HepG2 (cell line): ENCODE data around the gene IL16. TPM values are rescaled to one million over a fixed set of nuclear protein-coding genes. Genes with fewer than 3 reads are reported as not detected.

Source experiments
- ATAC-seq: fragments of 200-7000 bp; cut with Tn5 transposase; 3 replicates; pipeline ENCODE4 v1.9.1; 2020; ENCODE audit warnings: mild to moderate bottlenecking, moderate library complexity
- BruUV-seq: library from RNA; stranded (reverse); fragments of 400-500 nt; replicated peaks from 2 replicates; lab custom pipeline; 2021; lab: Mats Ljungman, UMichigan
- CTCF ChIA-PET: fragments of 300-600 bp; formaldehyde crosslinking; extraction: SDS; loops from one replicate; lab custom pipeline; 2021; ENCODE audit warnings: low total read pairs, inconsistent platforms, low intra/inter-chr PET ratio; lab: Yijun Ruan, JAX
- POLR2A ChIA-PET: fragments of 350-600 bp; sonication (Branson Sonifier 250); formaldehyde crosslinking; loops from one replicate; lab custom pipeline; 2020; ENCODE audit warnings: antibody characterized with exemption, inconsistent platforms; lab: Yijun Ruan, JAX
- DNase-seq: peaks from one replicate; pipeline ENCODE4 v3.0.0-alpha.2; 2015; ENCODE audit warnings: low spot score
- FAIRE-seq: peaks from 3 replicates; lab custom pipeline; 2011; peaks lifted over from hg19 to GRCh38; lab: Jason Lieb, UNC
- H2AFZ ChIP-seq: one replicate; pipeline ENCODE4 v1.6.1; 2011; ENCODE audit warnings: low read length, inconsistent platforms
- H3K27ac ChIP-seq: fragments of 300-600 bp; 3 replicates; pipeline ENCODE4 v1.8.0; 2011; ENCODE audit warnings: mixed run types, mild to moderate bottlenecking, mixed read lengths, low read length, inconsistent platforms; ENCODE audit not compliant: insufficient read depth; ENCODE audit errors: extremely low read length
- H3K27me3 ChIP-seq, 2 experiments: fragments of 200-600 bp in 1 of 2; 2 replicates in 1 of 2; 3 replicates in 1 of 2; pipeline versions ENCODE4 v1.6.0 to v1.8.0; 2011; ENCODE audit warnings: low read length in 2 of 2, mild to moderate bottlenecking in 2 of 2, moderate library complexity in 2 of 2, inconsistent platforms in 1 of 2; ENCODE audit not compliant: insufficient read depth in 2 of 2, control insufficient read depth in 1 of 2
- H3K36me3 ChIP-seq, 2 experiments: fragments of 200-600 bp in 1 of 2; replicated peaks in 1 of 2; 2 replicates in 1 of 2; 3 replicates in 1 of 2; pipeline versions ENCODE4 v1.5.1 to v1.8.0; 2011; ENCODE audit warnings: low read length in 2 of 2, inconsistent platforms in 1 of 2; ENCODE audit not compliant: insufficient read depth in 2 of 2, control insufficient read depth in 1 of 2
- H3K4me1 ChIP-seq: 2 replicates; pipeline ENCODE4 v1.5.1; 2012; ENCODE audit warnings: low read length, inconsistent platforms; ENCODE audit not compliant: insufficient read depth
- H3K4me2 ChIP-seq: 2 replicates; pipeline ENCODE4 v1.6.0; 2011; ENCODE audit warnings: low read depth, low read length, inconsistent platforms
- H3K4me3 ChIP-seq, 3 experiments: fragments of 200-600 bp in 1 of 3; sonication (generic), shearing (Covaris generic) in 1 of 3; replicated peaks in 1 of 3; 2 replicates each; pipeline ENCODE4 v1.5.1; 2011 to 2016; ENCODE audit warnings: low read length in 3 of 3, inconsistent platforms in 2 of 3, low read depth in 2 of 3, mild to moderate bottlenecking in 2 of 3, control low read depth in 1 of 3, mixed read lengths in 1 of 3; ENCODE audit not compliant: insufficient read depth in 1 of 3
- H3K79me2 ChIP-seq: one replicate; pipeline ENCODE4 v1.6.1; 2011; ENCODE audit warnings: low read length, inconsistent platforms; ENCODE audit not compliant: insufficient read depth
- H3K9ac ChIP-seq: 2 replicates; pipeline ENCODE4 v1.6.0; 2011; ENCODE audit warnings: mild to moderate bottlenecking, low read depth, low read length, inconsistent platforms; ENCODE audit not compliant: insufficient read depth
- H3K9me3 ChIP-seq: 2 replicates; pipeline ENCODE4 v1.5.1; 2012; ENCODE audit warnings: mild to moderate bottlenecking, low read length
- H4K20me1 ChIP-seq: 2 replicates; pipeline ENCODE4 v1.6.0; 2011; ENCODE audit warnings: inconsistent platforms, mild to moderate bottlenecking, low read length, moderate library complexity; ENCODE audit not compliant: insufficient read depth
- GABPA ChIP-seq, 2 experiments: IDR thresholded peaks; 2 replicates each; pipeline ENCODE4 v1.6.1; 2011 to 2016; ENCODE audit warnings: low read depth in 2 of 2, low read length in 1 of 2, missing biosample characterization in 1 of 2, missing genetic modification characterization in 1 of 2
- PHF5A ChIP-seq: IDR thresholded peaks from one replicate; pipeline ENCODE4 v1.6.1; 2018; ENCODE audit warnings: low read depth, missing genetic modification reagents; ENCODE audit not compliant: unreplicated experiment
- RAD51 ChIP-seq: fragments of 450-650 bp; IDR thresholded peaks from 2 replicates; pipeline ENCODE4 v1.6.1; 2016; ENCODE audit warnings: borderline replicate concordance
- ZKSCAN8 ChIP-seq: IDR thresholded peaks from 2 replicates; pipeline ENCODE4 v1.6.1; 2016; ENCODE audit warnings: borderline replicate concordance, missing genetic modification reagents, missing compliant biosample characterization
- ZNF432 ChIP-seq: sonication (generic); formaldehyde crosslinking; IDR thresholded peaks from 2 replicates; pipeline ENCODE4 v1.5.0; 2020; ENCODE audit warnings: missing genetic modification reagents, mild to moderate bottlenecking, borderline replicate concordance
- ZNF569 ChIP-seq: sonication (generic); formaldehyde crosslinking; IDR thresholded peaks from 2 replicates; pipeline ENCODE4 v1.5.0; 2020; ENCODE audit warnings: mild to moderate bottlenecking, missing genetic modification reagents, moderate library complexity, borderline replicate concordance
- ZNF766 ChIP-seq: sonication (generic); formaldehyde crosslinking; IDR thresholded peaks from 2 replicates; pipeline ENCODE4 v1.5.0; 2020; ENCODE audit warnings: missing genetic modification reagents, borderline replicate concordance
- ZNF841 ChIP-seq: sonication (generic); formaldehyde crosslinking; IDR thresholded peaks from 2 replicates; pipeline ENCODE4 v1.8.1; 2023; ENCODE audit warnings: missing genetic modification reagents, borderline replicate concordance
- WGBS: methylation state at CpG from one replicate; pipeline ENCODE4 v1.1.6; 2017; ENCODE audit warnings: low lambda C conversion rate; 5-methylcytosine and 5-hydroxymethylcytosine counted together
- in situ Hi-C: cut with HindIII; loops from 2 replicates; pipeline ENCODE4 v1.10.0; 2017; ENCODE audit warnings: low pct_unique_long_range_greater_than_20kb; ENCODE audit not compliant: extremely low pct_ligation_motif_present
- intact Hi-C: fragments of 100-400 bp; cut with micrococcal nuclease; formaldehyde crosslinking; loops from one replicate; pipeline ENCODE4 v1.10.0; 2022; ENCODE audit not compliant: unreplicated experiment
- polyA plus RNA-seq, 8 experiments: library from polyadenylated mRNA; depleted of rRNA in 3 of 8; stranded (reverse) in 7 of 8; unstranded in 1 of 8; fragments of >200 nt; fragmentation: Illumina TruSeq in 4 of 8; extraction: Trizol in 4 of 8; gene quantifications; 2 replicates each; pipeline versions ENCODE4 v1.2.1 to v1.2.3, GENCODE V29; 2011 to 2016; ENCODE audit warnings: low read depth in 4 of 8, missing spikeins in 1 of 8, mixed read lengths in 1 of 8; ENCODE audit not compliant: insufficient read depth in 1 of 8
- total RNA-seq, 5 experiments: library from RNA; depleted of rRNA; stranded (reverse); fragments of >200 nt; fragmentation: Illumina TruSeq; extraction: Trizol; gene quantifications; 2 replicates each; pipeline ENCODE4 v1.2.3, GENCODE V29; 2016; ENCODE audit warnings: low read depth in 1 of 5
- TF ChIP-seq, protein P1 (sequence below): sonication (generic); formaldehyde crosslinking; IDR thresholded peaks from 2 replicates; pipeline ENCODE4 v1.5.0; 2020; ENCODE audit warnings: missing genetic modification reagents
- TF ChIP-seq, protein P2 (sequence below): sonication (generic); formaldehyde crosslinking; IDR thresholded peaks from 2 replicates; pipeline ENCODE4 v1.5.0; 2020; ENCODE audit warnings: mild to moderate bottlenecking, missing genetic modification reagents, moderate library complexity
- TF ChIP-seq, protein P3 (sequence below): conservative IDR thresholded peaks from 2 replicates; pipeline ENCODE4 v1.6.1; 2018; ENCODE audit warnings: missing genetic modification reagents
- TF ChIP-seq, protein P4 (sequence below): sonication (generic); formaldehyde crosslinking; IDR thresholded peaks from 2 replicates; pipeline ENCODE4 v1.5.1; 2020; ENCODE audit warnings: missing genetic modification reagents, mild to moderate bottlenecking, borderline replicate concordance

IL16 gene
- total and polyA plus RNA-seq, 2 of the 13 experiments (the other 11 are each of a cell fraction or from before 2014, with no cell fraction given) = 0.03 TPM; not detected in 1

DNA sequence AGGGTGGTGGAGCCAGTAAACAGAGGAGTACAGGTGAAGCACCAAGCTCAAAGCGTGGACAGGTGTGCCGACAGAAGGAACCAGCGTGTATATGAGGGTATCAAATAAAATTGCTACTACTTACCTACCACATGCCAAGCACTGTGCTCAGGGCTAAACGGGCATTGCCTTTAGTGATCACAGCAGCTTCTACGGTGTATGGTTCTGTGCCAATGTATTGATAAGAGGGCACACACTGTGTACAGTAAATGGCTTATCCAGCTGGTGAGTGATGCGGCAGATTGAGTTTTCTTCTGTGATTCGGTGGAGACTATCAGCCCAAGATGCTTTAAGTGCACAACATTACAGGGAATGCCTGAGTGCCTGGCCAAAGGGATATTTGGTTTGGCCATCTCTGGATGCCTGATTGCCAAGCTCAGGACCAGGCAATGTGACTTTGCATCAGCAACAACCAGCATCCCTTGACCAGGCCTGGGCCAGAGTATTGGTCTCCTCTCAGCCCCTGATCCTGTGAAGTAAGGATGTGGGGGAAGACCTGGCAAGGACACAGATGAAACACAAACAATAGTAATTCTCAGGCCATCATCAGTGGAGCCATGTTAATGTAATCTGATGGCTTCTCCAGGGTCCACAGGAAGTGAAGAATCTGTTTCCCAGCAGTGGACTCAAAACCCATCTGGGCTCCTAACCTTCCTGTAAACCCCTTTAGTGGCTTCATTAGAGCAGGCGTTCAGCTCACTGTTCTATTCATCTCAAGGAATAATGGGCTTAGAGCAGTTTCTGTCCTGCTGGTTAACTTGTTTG, 113.2 kb downstream of the IL16 start:
- H4K20me1 ChIP-seq = no peaks in the 10 kb centered on the region
- no peak overlapping the region for H3K4me2 ChIP-seq
- in situ Hi-C loops (no loop called here), intact Hi-C loops (no loop called here)
- DNase-seq = no peak
- no TSS peak for BruUV-seq
- WGBS = 91% methylated on average over 8 of the region's 8 CpGs
- peaks cover 0 to 3% of the 10 kb centered on the region in 2 experiments; a peak in 1 of 5 replicates for H3K36me3 ChIP-seq
- H3K9ac ChIP-seq = no peak overlapping the region
- no peak for ATAC-seq
- H3K9me3 ChIP-seq = no peaks in the 10 kb centered on the region
- no peaks in the 10 kb centered on the region for H3K79me2 ChIP-seq
- ChIA-PET POLR2A (no interaction called here), CTCF (no interaction called here)
- TF ChIP-seq ZKSCAN8 (CRISPR knock-in tag) (no peak), ZNF569 (no peak), ZNF841 (CRISPR knock-in tag) (no peak), PHF5A (CRISPR knock-in tag) (no peak), ZNF766 (CRISPR knock-in tag) (no peak), RAD51 (no peak), ZNF432 (CRISPR knock-in tag) (no peak), GABPA (IDR thresholded peaks at IDR 0.05; ENCODE audit: low read depth, low read length) (no peak), GABPA (CRISPR knock-in tag; IDR thresholded peaks at IDR 0.05; ENCODE audit: low read depth) (no peak)
- TF ChIP-seq, protein P1, sequence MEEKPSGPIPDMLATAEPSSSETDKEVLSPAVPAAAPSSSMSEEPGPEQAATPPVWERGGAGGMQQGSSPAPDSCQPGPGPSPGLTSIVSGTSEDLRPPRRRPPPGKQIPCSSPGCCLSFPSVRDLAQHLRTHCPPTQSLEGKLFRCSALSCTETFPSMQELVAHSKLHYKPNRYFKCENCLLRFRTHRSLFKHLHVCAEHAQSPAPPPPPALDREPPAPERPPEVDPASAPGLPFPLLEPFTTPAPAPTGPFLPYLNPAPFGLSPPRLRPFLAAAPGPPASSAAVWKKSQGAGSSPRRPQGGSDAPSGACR (CRISPR knock-in tag) = no peak
- TF ChIP-seq, protein P2, sequence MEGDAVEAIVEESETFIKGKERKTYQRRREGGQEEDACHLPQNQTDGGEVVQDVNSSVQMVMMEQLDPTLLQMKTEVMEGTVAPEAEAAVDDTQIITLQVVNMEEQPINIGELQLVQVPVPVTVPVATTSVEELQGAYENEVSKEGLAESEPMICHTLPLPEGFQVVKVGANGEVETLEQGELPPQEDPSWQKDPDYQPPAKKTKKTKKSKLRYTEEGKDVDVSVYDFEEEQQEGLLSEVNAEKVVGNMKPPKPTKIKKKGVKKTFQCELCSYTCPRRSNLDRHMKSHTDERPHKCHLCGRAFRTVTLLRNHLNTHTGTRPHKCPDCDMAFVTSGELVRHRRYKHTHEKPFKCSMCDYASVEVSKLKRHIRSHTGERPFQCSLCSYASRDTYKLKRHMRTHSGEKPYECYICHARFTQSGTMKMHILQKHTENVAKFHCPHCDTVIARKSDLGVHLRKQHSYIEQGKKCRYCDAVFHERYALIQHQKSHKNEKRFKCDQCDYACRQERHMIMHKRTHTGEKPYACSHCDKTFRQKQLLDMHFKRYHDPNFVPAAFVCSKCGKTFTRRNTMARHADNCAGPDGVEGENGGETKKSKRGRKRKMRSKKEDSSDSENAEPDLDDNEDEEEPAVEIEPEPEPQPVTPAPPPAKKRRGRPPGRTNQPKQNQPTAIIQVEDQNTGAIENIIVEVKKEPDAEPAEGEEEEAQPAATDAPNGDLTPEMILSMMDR (CRISPR knock-in tag) = no peak
- TF ChIP-seq, protein P3, sequence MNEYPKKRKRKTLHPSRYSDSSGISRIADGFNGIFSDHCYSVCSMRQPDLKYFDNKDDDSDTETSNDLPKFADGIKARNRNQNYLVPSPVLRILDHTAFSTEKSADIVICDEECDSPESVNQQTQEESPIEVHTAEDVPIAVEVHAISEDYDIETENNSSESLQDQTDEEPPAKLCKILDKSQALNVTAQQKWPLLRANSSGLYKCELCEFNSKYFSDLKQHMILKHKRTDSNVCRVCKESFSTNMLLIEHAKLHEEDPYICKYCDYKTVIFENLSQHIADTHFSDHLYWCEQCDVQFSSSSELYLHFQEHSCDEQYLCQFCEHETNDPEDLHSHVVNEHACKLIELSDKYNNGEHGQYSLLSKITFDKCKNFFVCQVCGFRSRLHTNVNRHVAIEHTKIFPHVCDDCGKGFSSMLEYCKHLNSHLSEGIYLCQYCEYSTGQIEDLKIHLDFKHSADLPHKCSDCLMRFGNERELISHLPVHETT (CRISPR knock-in tag) = no peak
- TF ChIP-seq, protein P4, sequence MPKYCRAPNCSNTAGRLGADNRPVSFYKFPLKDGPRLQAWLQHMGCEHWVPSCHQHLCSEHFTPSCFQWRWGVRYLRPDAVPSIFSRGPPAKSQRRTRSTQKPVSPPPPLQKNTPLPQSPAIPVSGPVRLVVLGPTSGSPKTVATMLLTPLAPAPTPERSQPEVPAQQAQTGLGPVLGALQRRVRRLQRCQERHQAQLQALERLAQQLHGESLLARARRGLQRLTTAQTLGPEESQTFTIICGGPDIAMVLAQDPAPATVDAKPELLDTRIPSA = no peak
- H3K4me1 ChIP-seq = no peaks in the 10 kb centered on the region
- no peak overlapping the region for H3K4me3 ChIP-seq
- no peak overlapping the region for H3K27ac ChIP-seq
- peaks cover 0 to 5% of the 10 kb centered on the region in 2 experiments; a peak in 1 of 5 replicates for H3K27me3 ChIP-seq
- no peak overlapping the region for H2AFZ ChIP-seq
- no peak for FAIRE-seq
